Subcutaneous abdominal adipose tissue (tissue), 5 donors: ENCODE data around the gene ST3GAL3.

Experiments used
- H3K27ac ChIP-seq: one replicate; pipeline ENCODE4 v1.7.0; 2013; ENCODE audit warnings: low read depth, mild to moderate bottlenecking, inconsistent platforms, low read length, moderate library complexity
- H3K27me3 ChIP-seq, 5 donors: one replicate each; pipeline ENCODE4 v1.7.0; 2013; ENCODE audit warnings: low read length in 5 of 5, inconsistent platforms in 1 of 5; ENCODE audit not compliant: control insufficient read depth in 5 of 5, insufficient read depth in 4 of 5
- H3K36me3 ChIP-seq, 5 donors: one replicate each; pipeline ENCODE4 v1.7.0; 2013; ENCODE audit warnings: low read length in 5 of 5; ENCODE audit not compliant: control insufficient read depth in 5 of 5, insufficient read depth in 5 of 5
- H3K4me1 ChIP-seq, 5 donors: one replicate each; pipeline ENCODE4 v1.7.0; 2013; ENCODE audit warnings: low read length in 5 of 5, mild to moderate bottlenecking in 3 of 5, moderate library complexity in 1 of 5; ENCODE audit not compliant: control insufficient read depth in 5 of 5, insufficient read depth in 5 of 5
- H3K4me3 ChIP-seq, 5 donors: one replicate each; pipeline ENCODE4 v1.7.0; 2013; ENCODE audit warnings: low read length in 5 of 5, low read depth in 1 of 5
- H3K9ac ChIP-seq, 5 donors: one replicate each; pipeline ENCODE4 v1.7.0; 2013; ENCODE audit warnings: low read length in 5 of 5, mild to moderate bottlenecking in 4 of 5, moderate library complexity in 3 of 5
- H3K9me3 ChIP-seq, 5 donors: one replicate each; pipeline ENCODE4 v1.7.0; 2013; ENCODE audit warnings: low read length in 5 of 5; ENCODE audit not compliant: control insufficient read depth in 5 of 5
- donor health status: healthy.
- donor health status: healthy.
- donor health status: healthy.
- donor health status: healthy.
- donor health status: healthy.

The ST3GAL3 gene

DNA sequence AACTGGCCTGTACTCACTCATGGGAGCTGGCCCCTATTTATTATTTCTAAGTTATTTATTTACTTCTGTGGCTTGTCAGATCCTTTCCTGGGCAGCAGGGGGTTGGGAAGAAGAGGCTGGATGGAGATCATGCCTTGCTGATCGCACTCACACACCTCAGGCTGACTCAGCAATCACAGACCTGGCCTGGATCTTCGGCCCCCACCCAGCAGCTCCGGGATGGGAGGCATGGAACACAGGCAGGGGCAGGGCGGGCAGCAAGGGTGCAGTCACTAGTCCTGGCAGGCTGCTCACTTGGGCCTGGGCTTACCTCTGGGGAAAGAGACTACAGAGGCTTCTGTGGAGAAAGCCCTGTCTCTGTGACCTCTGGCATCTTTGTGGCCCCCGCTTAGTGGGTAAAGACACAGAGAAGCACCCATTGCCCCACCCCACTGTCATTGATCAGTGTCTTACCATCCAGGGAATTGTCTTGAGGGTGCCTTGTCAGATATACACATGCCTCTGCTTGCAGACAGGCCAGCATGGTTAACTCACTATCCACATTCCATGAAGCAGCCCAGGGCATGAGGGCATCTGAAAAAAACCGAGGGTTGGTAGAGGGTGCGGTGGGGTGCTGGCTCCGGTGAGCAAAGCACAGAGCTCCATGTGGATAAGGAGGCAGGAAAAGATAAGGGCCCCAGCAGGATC, 230.0 kb downstream of the ST3GAL3 start:
- H3K27me3 ChIP-seq = peaks cover 13 to 35% (median 23%) of the 10 kb centered on the region in 5 donors
- no peaks in the 10 kb centered on the region for H3K36me3 ChIP-seq
- no peak overlapping the region for H3K27ac ChIP-seq
- H3K9me3 ChIP-seq = no peaks in the 10 kb centered on the region
- H3K4me1 ChIP-seq = peaks cover 0 to 30% (median 26%) of the 10 kb centered on the region in 5 donors
- H3K4me3 ChIP-seq = peak overlapping the region in 1 of 5 donors; percentile 2
- no peak overlapping the region for H3K9ac ChIP-seq

DNA sequence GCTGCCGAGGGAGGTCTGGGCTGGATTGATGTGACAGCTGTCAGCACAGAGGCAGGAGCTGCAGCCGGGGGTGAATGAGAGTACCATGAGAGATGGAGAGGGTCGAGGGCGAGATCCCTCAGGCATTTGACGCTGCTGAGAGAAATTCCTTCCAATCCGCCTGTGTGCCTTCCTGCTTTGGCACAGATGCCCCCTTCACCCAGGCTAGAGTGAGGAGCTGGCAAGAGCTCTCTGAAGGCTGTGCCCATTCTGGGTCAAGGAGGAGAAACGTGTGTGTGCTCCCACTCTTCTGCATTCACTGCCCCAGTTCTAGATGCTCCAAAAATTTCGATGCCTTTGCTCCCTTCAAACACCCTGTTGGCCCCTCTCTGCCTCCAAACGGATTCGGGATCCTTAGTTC, 231.0 kb downstream of the ST3GAL3 start:
- H3K9me3 ChIP-seq = no peaks in the 10 kb centered on the region
- H3K36me3 ChIP-seq = no peaks in the 10 kb centered on the region
- H3K9ac ChIP-seq = no peak overlapping the region
- H3K4me1 ChIP-seq = peaks cover 0 to 24% (median 20%) of the 10 kb centered on the region in 5 donors
- peaks cover 8 to 27% (median 17%) of the 10 kb centered on the region in 5 donors for H3K27me3 ChIP-seq
- no peak overlapping the region for H3K4me3 ChIP-seq
- H3K27ac ChIP-seq = no peak overlapping the region

DNA sequence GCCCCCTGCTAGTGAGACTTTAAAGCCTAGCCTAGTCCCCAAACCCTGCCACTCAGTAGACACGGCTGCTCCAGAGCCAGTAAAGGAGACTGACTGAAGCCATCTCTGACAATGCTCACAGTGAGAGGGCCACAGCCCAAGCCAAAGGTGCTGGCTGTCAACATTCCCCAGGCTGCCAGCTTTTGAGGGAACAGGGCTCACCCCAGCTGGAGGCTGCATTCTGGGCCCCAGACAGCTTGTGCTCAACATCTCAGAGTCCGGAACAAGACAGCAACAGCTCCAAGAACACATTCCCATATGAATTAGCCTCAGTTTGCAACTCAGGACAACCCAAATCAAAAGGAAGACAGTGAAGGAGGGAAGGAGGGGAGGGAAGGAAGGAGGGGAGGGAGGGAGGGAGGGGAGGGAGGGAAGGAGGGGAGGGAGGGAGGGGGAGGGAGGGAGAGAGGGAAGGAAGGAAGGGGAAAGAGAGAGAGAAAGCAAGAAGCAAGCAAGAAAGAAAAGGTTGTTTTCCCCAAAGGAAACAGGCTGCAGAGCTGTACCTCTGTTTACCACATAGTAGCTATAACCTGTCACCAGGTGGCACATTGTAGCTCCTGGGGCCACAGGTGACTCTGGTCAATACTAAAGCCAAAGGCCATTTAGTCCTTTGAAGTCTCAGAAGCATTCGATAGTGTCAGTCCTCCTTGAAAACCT, 231.7 kb downstream of the ST3GAL3 start:
- peaks cover 0 to 18% (median 14%) of the 10 kb centered on the region in 5 donors for H3K4me1 ChIP-seq
- no peak overlapping the region for H3K27ac ChIP-seq
- no peaks in the 10 kb centered on the region for H3K9me3 ChIP-seq
- no peaks in the 10 kb centered on the region for H3K36me3 ChIP-seq
- peaks cover 1 to 21% (median 11%) of the 10 kb centered on the region in 5 donors for H3K27me3 ChIP-seq
- H3K4me3 ChIP-seq = no peak overlapping the region
- H3K9ac ChIP-seq = no peak overlapping the region

DNA sequence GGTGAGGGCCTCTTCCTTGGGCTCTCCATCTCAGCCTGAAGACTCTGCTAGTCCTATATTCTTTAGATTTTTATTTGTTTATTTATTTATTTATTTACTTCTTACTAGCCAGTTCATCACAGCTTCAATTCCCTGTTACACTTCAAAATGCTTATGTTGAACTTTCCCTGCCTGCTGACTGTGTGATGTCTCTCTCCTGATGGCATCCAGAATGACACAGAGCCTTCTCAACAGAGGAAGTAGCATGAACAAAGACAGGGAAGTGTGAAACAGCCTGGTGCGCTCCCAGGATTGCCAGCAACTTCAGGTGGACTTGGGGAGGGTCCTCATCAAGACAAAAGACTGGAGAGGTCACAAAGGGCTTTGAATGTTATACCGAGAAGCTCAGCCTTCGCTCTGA, 235.1 kb downstream of the ST3GAL3 start:
- Histone ChIP-seq H3K27ac (no peak overlapping the region), H3K36me3 (no peaks in the 10 kb centered on the region), H3K4me1 (peaks cover 0 to 17% (median 15%) of the 10 kb centered on the region in 5 donors), H3K9me3 (no peaks in the 10 kb centered on the region), H3K27me3 (no peaks in the 10 kb centered on the region), H3K4me3 (no peak overlapping the region), H3K9ac (no peak overlapping the region)

DNA sequence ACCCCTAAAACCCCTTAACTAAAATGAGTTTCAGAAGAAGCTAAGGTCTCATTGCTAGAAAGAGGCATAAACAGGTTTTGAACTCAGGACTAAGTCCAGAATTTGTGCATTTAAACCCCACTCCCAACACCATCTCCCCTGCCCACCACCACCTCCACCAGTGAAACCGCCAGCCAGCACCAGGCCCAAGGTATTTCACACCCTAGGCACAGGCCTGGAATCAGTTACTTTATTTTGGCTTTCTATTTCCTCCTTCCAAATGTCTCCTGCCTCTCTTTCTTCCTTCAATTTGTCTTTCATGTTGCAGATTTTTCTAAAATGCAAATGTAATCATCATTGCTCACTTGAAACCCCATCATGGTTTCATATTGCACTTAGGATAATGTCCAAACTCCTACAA, 237.5 kb downstream of the ST3GAL3 start:
- Histone ChIP-seq H3K9ac (no peak overlapping the region), H3K4me3 (no peak overlapping the region), H3K4me1 (peaks cover 4 to 32% (median 31%) of the 10 kb centered on the region in 5 donors), H3K9me3 (no peaks in the 10 kb centered on the region), H3K36me3 (peaks cover 0 to 8% (median 5%) of the 10 kb centered on the region in 5 donors), H3K27me3 (no peaks in the 10 kb centered on the region), H3K27ac (no peak overlapping the region)

DNA sequence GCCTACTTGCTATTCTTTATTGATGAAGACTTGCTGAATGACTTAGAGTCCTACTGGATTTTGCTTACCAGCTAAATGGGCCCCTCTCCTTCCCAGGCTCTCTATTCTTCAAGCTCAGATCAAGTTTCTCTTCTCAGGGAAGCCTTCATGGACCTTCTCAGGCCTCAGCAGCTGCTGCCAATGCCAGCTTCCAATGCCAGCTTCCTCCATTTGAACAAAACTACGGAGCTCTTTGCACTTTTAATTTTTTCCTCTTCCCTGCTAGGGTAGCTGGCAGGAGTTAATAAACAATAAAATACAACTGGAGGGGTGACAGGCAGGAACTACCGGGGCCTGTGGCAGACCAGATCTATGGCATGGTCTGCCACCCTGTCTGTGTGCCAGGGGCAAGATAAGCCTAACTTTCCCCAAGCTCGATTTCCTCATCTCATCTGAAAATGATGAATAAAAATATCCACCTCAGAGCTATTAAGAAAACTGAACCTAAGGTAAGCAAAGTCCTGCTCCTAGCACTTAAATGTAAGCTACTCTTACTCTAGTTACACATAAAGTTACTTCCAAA, 238.4 kb downstream of the ST3GAL3 start:
- peak overlapping the region; percentile 65 to 98 (median 93) for H3K4me3 ChIP-seq
- H3K4me1 ChIP-seq = peaks cover 4 to 33% (median 31%) of the 10 kb centered on the region in 5 donors
- H3K27me3 ChIP-seq = no peaks in the 10 kb centered on the region
- peak overlapping the region; percentile 56 to 100 (median 94) for H3K9ac ChIP-seq
- peak overlapping the region; percentile 98 for H3K27ac ChIP-seq
- no peaks in the 10 kb centered on the region for H3K9me3 ChIP-seq
- peaks cover 7 to 17% (median 12%) of the 10 kb centered on the region in 5 donors for H3K36me3 ChIP-seq

DNA sequence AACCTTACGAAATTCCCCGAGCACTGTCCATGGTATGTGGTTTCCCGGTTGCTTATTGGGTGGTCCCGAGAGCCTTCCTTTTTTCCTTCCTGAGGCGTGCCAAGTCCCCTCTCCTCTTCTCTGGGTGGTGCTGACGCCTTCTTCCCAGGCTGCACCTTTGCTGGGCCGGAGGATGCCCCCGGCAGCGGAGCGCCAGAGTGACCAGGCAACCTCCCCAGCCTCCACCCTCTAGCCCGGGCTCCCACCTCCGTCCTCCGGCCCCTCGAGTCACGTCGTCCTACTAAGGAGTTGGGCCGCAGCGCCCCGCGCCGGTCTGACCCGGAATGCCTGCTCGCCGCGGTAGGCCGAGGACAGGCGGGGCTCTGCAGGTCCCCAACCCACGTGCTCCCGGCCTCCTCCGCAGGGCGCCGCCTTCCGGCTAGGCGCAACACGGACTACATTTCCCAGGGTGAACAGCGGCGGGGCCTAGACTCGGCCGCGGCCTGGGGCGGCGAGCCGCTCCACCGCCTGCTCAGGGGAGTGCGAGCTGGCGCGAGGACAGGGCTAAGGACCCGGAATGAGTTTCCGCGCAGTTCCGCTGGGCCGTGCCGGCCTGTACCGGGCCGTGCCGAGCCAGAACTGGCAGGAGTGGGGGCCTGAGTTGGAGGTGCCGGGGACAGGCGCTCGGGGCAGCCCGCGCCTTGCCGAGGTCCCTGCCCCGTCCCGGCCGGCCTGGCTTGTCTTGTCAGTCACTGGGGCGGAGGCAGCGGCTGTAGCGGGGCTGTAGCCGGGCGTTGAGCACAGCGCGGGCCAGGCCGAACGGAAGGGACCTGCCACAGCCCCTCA, 239.1 kb downstream of the ST3GAL3 start, which contains the start of gene IPO13:
TSS of gene IPO13 (plus strand) at position 715 of the 825 bp plus-strand sequence. CDS start 651 bp downstream, outside the sequence.
- H3K9me3 ChIP-seq = no peaks in the 10 kb centered on the region
- no peaks in the 10 kb centered on the region for H3K27me3 ChIP-seq
- peak within 1 kb of the TSS; percentile 98 for H3K27ac ChIP-seq
- peak within 1 kb of the TSS; percentile 89 to 100 (median 96) for H3K9ac ChIP-seq
- peaks cover 4 to 33% (median 31%) of the 10 kb centered on the region in 5 donors for H3K4me1 ChIP-seq
- H3K4me3 ChIP-seq = peak within 1 kb of the TSS; percentile 90 to 98 (median 93)
- peaks cover 7 to 17% (median 12%) of the 10 kb centered on the region in 5 donors for H3K36me3 ChIP-seq

DNA sequence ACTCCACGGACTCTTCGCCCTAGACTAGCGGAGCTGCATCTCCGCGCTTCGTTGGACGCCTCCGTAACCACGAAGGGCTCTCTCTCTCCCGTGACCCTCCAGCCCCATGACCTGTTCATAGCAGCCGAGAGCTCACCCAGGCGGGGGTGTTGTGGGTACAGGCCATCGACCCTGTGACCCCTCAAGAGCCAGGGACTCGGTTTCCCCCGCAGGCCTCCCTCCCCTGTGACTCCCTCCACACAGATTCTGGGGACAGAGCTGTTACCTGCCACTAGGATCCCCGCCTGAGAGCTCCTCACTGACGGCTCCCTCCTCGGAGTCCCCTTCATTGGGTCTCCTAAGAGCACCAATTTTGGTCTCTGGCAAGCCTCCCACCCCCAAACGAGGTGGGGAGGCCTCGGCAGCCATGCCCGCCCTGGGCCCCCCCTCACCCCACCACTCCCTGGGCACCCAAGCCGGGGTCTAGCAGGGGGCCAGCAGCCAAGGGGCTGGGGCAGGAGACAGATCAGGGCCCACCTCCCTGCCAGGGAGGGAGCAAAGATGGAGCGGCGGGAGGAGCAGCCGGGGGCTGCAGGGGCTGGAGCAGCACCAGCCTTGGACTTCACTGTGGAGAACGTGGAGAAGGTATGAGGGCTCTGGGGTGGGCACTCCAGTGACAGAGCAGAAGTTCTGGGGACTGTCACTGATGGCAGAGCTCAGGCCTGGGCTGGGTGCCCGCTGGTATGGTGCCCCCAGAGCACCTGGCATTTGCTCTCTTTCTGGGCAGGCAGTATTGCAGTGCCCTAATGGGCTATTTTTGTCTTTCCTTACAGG, 239.9 kb downstream of the ST3GAL3 start:
- Histone ChIP-seq H3K4me1 (peaks cover 4 to 33% (median 31%) of the 10 kb centered on the region in 5 donors), H3K27ac (peak overlapping the region; percentile 98), H3K27me3 (no peaks in the 10 kb centered on the region), H3K36me3 (peaks cover 7 to 17% (median 12%) of the 10 kb centered on the region in 5 donors), H3K9me3 (no peaks in the 10 kb centered on the region), H3K9ac (peak overlapping the region; percentile 89 to 100 (median 96)), H3K4me3 (peak overlapping the region; percentile 90 to 98 (median 93))
